Stomach (tissue), 9 donors: ENCODE results near the gene COX7A1. TPM values are rescaled to one million over a fixed set of nuclear protein-coding genes. Genes with fewer than 3 reads are reported as not detected.

Source experiments
- DNase-seq, 2 donors: peaks; one replicate each; pipeline versions ENCODE4 v3.0.0 to v3.0.0-alpha.2; 2013 to 2019
- H3K27ac ChIP-seq, 5 donors: fragments of 200-600 bp in 4 of 5; sonication (generic) in 4 of 5; one replicate each; pipeline ENCODE4 v1.5.1; 2013 to 2019; ENCODE audit warnings: mild to moderate bottlenecking in 1 of 5, moderate library complexity in 1 of 5
- H3K27me3 ChIP-seq, 3 donors: fragments of 200-600 bp; sonication (generic); one replicate each; pipeline ENCODE4 v1.5.1; 2017 to 2019; ENCODE audit warnings: mixed run types in 1 of 3
- H3K36me3 ChIP-seq, 4 donors: fragments of 200-600 bp; sonication (generic); 1 replicate in 3 of 4; 2 replicates in 1 of 4; pipeline ENCODE4 v1.5.1; 2016 to 2019
- H3K4me1 ChIP-seq, 4 donors: fragments of 200-600 bp; sonication (generic); one replicate each; pipeline ENCODE4 v1.5.1; 2016 to 2019
- H3K4me3 ChIP-seq, 4 donors: fragments of 200-600 bp; sonication (generic) in 3 of 4; one replicate each; pipeline ENCODE4 v1.5.1; 2016 to 2019; ENCODE audit warnings: mild to moderate bottlenecking in 1 of 4
- H3K9me3 ChIP-seq, 4 donors: fragments of 200-600 bp; sonication (generic); one replicate each; pipeline ENCODE4 v1.5.1; 2016 to 2019
- CTCF ChIP-seq, 7 experiments: fragments of 450-650 bp in 4 of 7; fragments of 200-600 bp in 3 of 7; sonication (generic) in 3 of 7; IDR thresholded peaks; one replicate each; pipeline ENCODE4 v1.5.1; 2016 to 2019; ENCODE audit warnings: antibody characterized with exemption in 7 of 7, control low read depth in 2 of 7, mild to moderate bottlenecking in 1 of 7
- EP300 ChIP-seq: sonication (generic); formaldehyde crosslinking; IDR thresholded peaks from one replicate; pipeline ENCODE4 v1.6.1; 2017; ENCODE audit warnings: antibody characterized with exemption
- POLR2A ChIP-seq, 4 donors: fragments of 450-650 bp; IDR thresholded peaks; one replicate each; pipeline ENCODE4 v1.6.1; 2016; ENCODE audit warnings: antibody characterized with exemption in 4 of 4, control low read depth in 2 of 4, mild to moderate bottlenecking in 1 of 4, moderate library complexity in 1 of 4
- POLR2AphosphoS5 ChIP-seq, 3 donors: sonication (generic); formaldehyde crosslinking; IDR thresholded peaks; one replicate each; pipeline ENCODE4 v1.6.1; 2016; ENCODE audit warnings: antibody characterized with exemption in 3 of 3
- WGBS, 5 donors: extraction: QIAGEN DNeasy Blood & Tissue Kit in 3 of 5; methylation state at CpG; one replicate each; pipeline versions ENCODE4 v1.1.5 to v1.1.7; 2013 to 2018; 5-methylcytosine and 5-hydroxymethylcytosine counted together
- intact Hi-C: fragments of 100-400 bp; cut with DNase I; formaldehyde crosslinking; loops from one replicate; pipeline ENCODE4 v1.15.1; 2023; ENCODE audit warnings: low total_unique reads
- polyA plus RNA-seq, 3 donors: library from polyadenylated mRNA; stranded (reverse); fragments of 200-250 nt; gene quantifications; one replicate each; pipeline ENCODE4 v1.2.3, GENCODE V29; 2013
- total RNA-seq, 5 donors: library from RNA; depleted of rRNA; stranded (reverse); fragments of >200 nt; gene quantifications; one replicate each; pipeline versions ENCODE4 v1.1.0 to v1.2.3, GENCODE V29; 2014 to 2016
- donor health status: healthy with polysubstance abuse.
- donor health status: Bipolar disorder and iron deficiency.
- donor health status: healthy.

The COX7A1 gene
- total and polyA plus RNA-seq, 8 donors = 4.0 to 43.4 (median 21.0) TPM; not detected in 1

- Histone ChIP-seq H3K36me3 (peaks cover 34 to 49% (median 44%) of the 10 kb centered on the region in 4 donors), H3K9me3 (no peaks in the 10 kb centered on the region), H3K4me1 (peaks cover 14 to 45% (median 38%) of the 10 kb centered on the region in 4 donors), H3K27ac (peak overlapping the region; percentile 95 to 99 (median 98)), H3K27me3 (no peaks in the 10 kb centered on the region), H3K4me3 (peak overlapping the region; percentile 64 to 85 (median 80))
- WGBS, 5 donors = 18 to 34% (median 24%) methylated on average over 22 to 42 of the region's 42 CpGs
- peak; percentile 91 to 93 for DNase-seq
- no peak for TF ChIP-seq CTCF (IDR thresholded peaks at IDR 0.05)
- TF ChIP-seq POLR2A (IDR thresholded peaks at IDR 0.05) = no peak
- TF ChIP-seq EP300 = no peak
- peak; percentile 52 to 70 (median 64) for TF ChIP-seq POLR2AphosphoS5 (IDR thresholded peaks at IDR 0.05)
- intact Hi-C loops = no loop called here
These were observed 11.0 kb downstream of the COX7A1 start for GRCh38 chr19:36141039-36141927.

DNA sequence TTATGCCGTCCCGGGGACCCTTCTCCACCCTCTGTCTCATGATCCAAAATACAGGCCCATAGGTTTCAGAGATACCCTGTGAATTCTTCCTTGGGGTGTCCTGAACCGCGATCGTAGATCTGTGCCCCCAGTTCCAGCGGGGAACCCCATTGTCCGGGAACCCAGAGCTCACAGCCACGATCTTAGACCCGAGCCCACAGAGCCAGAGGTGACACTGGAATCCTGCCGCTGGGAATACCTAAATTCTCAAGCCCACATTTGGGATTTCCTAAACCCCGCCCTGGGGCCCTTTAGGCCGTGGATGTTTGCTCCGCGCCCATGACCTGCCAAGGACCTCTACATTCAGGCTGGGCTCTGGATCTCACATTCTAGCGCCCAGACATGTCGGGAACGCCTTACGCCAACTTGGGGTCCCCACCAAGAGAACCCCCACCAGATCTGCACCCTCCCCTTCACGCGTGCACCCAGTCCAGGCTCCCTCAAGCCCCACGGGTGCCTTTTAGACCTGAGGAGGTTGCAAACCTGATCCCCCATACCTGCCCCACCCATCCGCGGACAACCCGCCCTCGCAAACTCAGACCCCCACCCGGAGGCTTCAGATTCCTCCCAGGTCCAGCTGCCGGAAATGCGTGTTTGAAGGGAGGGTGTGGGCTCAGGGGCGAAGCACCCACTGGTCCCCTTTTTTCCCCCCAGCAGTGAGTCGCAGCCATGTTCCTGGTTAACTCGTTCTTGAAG lies 11.8 kb downstream of the COX7A1 start:
- DNase-seq = peak; percentile 39 to 87
- TF ChIP-seq CTCF (IDR thresholded peaks at IDR 0.05) (no peak), POLR2A (IDR thresholded peaks at IDR 0.05) (no peak), POLR2AphosphoS5 (IDR thresholded peaks at IDR 0.05) (no peak), EP300 (no peak)
- peaks cover 26 to 41% (median 35%) of the 10 kb centered on the region in 4 donors for H3K36me3 ChIP-seq
- no peaks in the 10 kb centered on the region for H3K27me3 ChIP-seq
- WGBS, 5 donors = 0 to 1% (median 0%) methylated on average over 21 to 31 of the region's 31 CpGs
- peaks cover 16 to 51% (median 41%) of the 10 kb centered on the region in 4 donors for H3K4me1 ChIP-seq
- intact Hi-C loops = no loop called here
- H3K4me3 ChIP-seq = peak overlapping the region; percentile 64 to 85 (median 80)
- H3K9me3 ChIP-seq = no peaks in the 10 kb centered on the region
- peak overlapping the region; percentile 95 to 99 (median 98) for H3K27ac ChIP-seq

DNA sequence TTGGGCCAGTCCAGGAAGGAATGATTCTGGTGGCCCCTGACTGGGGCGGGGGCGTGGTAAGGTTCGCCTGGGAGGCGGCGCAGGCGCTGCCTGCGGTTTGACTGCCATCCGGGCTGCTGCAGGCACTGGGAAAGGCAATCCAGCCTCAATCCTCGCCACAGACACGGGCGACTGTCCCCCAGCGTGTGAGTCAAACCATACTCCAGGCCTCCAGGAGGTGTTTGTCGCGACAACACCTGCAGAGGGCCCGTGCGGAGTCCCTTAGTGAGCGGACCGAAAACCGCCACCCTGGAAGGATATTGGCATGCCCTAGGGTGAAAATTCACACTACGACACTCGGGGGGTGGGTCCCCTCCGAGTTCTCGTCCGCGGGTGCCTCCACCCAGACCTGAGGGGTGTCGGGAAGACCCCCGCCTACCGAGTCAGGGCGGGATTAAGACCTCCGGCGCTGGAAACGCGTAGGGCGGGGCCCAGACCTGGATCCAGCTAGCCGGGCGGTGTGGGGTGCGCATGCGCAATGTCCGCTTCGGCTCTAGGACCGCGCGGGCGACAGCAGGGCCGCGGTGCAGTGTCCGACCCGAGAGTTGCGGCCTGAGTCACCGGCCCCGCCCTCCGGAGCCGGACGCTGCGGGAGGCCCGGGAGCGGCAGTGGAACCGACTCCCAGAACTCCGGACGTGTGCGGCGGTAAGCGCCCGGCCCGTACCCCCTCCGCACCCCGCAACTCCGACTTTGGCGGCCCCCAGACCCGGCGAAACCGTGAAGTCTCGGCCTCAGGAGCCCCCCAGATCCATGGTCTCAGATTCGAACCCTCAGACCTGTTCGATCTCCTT lies 12.6 kb downstream of the COX7A1 start, which contains the start of gene CAPNS1:
Gene CAPNS1, plus strand, starts transcription at position 594 of the 831 bp plus-strand sequence. CDS start 946 bp downstream, outside the sequence.
- peaks cover 16 to 51% (median 41%) of the 10 kb centered on the region in 4 donors for H3K4me1 ChIP-seq
- WGBS, 5 donors = 0 to 1% (median 0%) methylated on average over 34 to 75 of the region's 75 CpGs
- DNase-seq = peak; percentile 98 to 100
- peak within 1 kb of the TSS; percentile 95 to 99 (median 98) for H3K27ac ChIP-seq
- intact Hi-C loops = no loop called here
- TF ChIP-seq POLR2AphosphoS5 (IDR thresholded peaks at IDR 0.05) = peak; percentile 93 to 97 (median 97)
- peak in 2 of 4 donors; percentile 84 to 87 for TF ChIP-seq POLR2A (IDR thresholded peaks at IDR 0.05)
- TF ChIP-seq CTCF (IDR thresholded peaks at IDR 0.05) = no peak
- H3K9me3 ChIP-seq = no peaks in the 10 kb centered on the region
- no peaks in the 10 kb centered on the region for H3K27me3 ChIP-seq
- peak within 1 kb of the TSS; percentile 64 to 85 (median 80) for H3K4me3 ChIP-seq
- H3K36me3 ChIP-seq = peaks cover 19 to 33% (median 28%) of the 10 kb centered on the region in 4 donors
